Limb (tissue), 2 donors: Measurements from ENCODE around the gene IFNK.
"Not testable (repeated sequence)": the region's sequence is repeated elsewhere in the genome, so short reads cannot be mapped to it uniquely, and the experiment has no call there.

Experiments used
- DNase-seq, 2 donors: peaks; one replicate each; pipeline ENCODE4 v3.0.0-alpha.2; 2016; ENCODE audit errors: extremely low spot score in 2 of 2

The IFNK gene

DNA sequence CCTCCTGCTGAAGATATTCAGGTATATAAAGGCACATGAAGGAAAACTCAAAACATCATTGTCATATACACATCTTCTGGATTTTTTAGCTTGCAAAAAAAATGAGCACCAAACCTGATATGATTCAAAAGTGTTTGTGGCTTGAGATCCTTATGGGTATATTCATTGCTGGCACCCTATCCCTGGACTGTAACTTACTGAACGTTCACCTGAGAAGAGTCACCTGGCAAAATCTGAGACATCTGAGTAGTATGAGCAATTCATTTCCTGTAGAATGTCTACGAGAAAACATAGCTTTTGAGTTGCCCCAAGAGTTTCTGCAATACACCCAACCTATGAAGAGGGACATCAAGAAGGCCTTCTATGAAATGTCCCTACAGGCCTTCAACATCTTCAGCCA is at the start of gene IFNK:
TSS of gene IFNK (plus strand) at position 55 of the 400 bp plus-strand sequence. CDS start at position 102, 47 bp downstream.
- DNase-seq: no peak

DNA sequence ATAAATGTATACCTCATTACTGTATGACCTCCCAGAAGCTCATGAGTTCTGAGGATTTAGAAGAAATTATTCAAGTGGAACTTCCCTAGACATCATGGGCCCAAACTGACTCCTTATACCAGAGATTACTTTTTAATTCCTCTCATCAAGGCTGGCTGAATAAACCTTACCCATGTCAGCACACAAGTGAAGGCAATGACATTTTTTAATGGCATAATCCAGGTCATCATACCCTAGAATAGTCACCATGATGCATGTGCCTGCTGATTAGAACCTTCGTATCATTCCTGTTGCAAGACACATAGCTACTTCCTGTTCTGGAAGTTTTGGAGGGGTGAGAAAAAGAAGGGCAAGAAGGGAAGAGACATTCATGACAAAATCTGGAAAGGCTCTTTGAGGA is 49.8 kb upstream of the IFNK start:
- no peak for DNase-seq

- DNase-seq: no peak
Observed at GRCh38 chr9:27475057-27475595, 49.0 kb upstream of the IFNK start.

DNA sequence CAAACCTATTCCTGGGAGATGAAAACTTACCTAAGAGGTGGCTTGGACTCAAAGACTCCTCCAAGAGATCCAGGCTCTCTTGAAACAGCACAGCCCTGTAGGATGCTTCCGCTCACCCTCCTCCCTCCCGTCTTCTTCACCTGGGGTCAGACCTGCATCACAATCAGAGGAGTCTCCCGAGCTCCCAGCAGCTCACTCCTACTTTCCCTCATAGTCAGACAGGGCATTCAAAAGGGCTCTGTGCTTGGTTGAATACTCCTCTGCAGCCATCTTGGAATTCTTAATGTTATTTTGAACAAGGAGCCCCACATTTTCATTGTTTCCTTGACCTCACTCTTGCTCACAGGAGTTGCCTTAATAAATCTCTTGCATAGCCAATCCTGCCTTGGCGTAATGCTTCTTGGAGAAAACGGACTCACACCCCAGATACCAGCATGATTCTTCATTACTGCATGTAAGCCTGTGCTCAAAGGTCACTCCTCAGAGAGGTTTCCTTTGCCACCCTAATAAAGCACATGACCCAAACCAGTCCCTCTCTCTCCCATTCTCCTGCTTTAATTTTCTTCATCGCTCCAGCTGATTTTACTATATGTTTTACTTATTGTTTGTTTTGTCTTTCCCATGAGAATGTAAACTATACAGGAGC is 47.1 kb upstream of the IFNK start:
- DNase-seq: no peak

GRCh38 chr9:27478322-27478721 is 45.8 kb upstream of the IFNK start:
- DNase-seq: no peak

- DNase-seq: no peak
Observed at GRCh38 chr9:27482709-27483108, 41.4 kb upstream of the IFNK start.

DNA sequence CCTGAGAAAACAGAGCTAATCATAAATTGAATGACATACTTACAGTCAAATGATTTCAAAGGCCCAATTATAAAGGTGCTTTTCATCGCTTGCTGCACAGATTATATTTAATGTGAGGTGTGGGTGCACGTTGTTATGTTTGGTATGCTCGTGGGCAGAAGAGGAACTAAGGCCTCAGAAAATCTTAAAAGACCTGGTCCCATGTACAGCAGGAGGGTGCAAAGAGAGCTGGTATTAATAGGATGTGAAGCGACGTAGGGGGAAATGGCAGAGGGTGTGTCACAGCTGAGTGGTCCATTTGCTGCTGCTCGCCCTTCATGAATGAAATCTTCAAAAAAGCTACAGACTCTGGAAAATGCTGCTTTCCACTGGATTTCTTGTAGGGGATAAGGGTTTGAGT is 40.5 kb upstream of the IFNK start:
- DNase-seq: no peak

GRCh38 chr9:27485158-27485557 is 38.9 kb upstream of the IFNK start:
- no peak for DNase-seq

DNA sequence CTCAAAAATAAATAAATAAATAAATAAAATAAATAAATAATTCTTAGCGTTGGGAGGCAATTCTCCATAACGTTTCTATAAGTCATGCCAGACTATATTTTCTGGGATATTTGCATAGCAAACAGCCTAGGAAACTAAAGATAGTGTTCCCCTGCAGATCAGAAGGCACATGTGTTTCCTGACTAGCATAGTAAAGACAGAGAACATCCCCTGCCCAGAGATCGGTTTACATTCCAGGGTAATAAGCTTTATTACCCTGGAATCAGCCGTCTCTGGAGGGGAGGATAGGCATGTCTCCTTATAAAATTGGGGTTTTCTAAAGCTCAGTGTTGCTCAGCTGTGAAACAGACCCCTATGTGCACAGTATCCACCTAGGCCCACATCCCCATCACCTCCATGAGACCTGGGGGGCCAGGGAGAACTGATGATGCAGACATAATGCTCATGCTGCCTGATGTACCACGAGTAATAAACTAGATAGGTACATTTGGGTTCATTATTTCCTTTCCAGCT is 36.9 kb upstream of the IFNK start:
- DNase-seq: no peak

DNA sequence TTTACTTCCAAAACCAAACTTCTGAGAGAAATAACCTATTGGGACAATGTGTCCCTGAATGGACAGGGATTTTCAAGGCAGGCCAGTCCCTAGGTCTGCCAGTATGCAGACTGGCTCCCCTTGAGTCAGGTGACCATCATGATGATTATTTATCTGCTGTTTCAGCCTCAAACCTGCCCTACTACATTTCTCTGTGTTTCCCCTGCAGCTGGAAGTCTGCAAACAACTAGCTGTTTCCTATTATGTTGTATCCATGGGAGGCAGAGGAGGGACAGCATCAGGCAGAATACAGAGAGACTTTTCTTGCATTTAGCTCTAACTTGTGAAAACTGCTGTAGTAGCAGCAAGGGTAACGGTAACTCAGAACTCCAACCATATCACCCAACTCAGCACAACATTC is 36.2 kb upstream of the IFNK start:
- no peak for DNase-seq

DNA sequence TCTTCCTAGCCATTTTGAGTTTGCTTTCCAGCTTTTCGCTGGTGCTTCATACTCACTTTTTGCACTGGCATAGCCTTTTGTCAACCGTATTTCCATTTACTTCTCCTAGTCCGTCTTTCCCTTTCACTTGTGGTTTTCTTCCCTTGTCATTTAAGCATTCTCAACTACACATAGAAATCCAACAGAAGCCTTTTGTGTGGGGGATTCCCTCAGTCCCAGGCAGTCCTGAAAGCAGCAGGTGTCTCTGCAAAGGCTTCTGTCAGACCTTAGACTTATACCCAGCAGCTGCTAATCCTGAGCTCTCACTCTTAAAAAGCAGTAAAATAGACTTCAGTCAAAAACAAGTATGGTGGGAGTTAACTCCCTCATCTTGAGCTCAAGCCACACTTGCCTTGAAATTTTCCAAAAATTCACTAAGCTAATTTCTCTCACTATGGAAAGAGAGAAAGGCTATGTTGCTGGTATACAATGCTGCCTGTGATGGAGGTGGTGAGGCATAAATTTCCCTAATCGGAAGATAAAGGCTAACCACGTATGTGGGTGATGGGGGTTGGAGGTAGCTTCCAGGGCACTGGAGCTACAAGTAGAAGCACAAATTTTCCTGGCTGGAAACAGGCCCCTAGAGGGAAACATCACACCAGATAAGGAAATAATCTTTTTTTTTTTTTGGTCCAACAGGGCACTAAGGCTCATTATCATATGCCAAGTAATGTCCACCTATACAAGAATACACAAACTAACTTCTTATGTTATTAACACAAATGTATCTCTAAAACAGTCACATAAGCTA is 34.8 kb upstream of the IFNK start:
- DNase-seq: no peak

GRCh38 chr9:27491154-27491553 is 32.9 kb upstream of the IFNK start:
- no peak for DNase-seq

DNA sequence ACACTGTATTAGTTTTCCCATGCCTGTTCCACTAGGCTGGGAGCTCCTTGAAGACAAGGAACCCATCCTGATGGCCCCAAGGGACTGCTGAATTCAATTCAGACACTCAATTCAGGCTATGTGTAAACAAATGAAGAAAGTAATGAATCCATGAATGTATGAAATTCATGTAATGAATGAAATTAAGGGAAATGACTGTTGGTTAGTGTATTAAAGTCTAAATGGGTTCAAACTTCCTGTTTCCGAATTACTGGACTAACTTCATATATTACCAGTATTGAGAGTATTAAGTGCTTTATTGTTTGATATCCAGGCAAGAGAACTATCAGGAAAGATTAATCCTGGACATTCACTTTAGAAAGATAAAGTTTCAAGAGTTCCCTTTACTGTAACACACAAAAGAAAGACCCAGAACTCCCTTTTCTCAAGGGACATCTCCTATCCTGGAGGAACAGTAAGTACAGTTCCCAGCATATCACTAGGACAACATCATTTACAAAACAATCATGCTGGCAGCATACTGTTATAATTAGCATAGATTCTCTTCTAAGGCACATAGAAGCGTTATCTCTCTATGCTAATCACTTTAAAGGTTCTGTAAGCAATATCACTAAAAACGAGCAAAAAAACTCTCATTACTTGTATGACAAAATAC is 28.5 kb upstream of the IFNK start:
- no peak for DNase-seq

- DNase-seq: no peak
Observed at GRCh38 chr9:27496135-27496504, 28.0 kb upstream of the IFNK start.

GRCh38 chr9:27497883-27498417 is 26.1 kb upstream of the IFNK start:
- DNase-seq: no peak

GRCh38 chr9:27499451-27499850 is 24.6 kb upstream of the IFNK start:
- no peak for DNase-seq

GRCh38 chr9:27500902-27501301 is 23.2 kb upstream of the IFNK start:
- DNase-seq: not testable (repeated sequence)

DNA sequence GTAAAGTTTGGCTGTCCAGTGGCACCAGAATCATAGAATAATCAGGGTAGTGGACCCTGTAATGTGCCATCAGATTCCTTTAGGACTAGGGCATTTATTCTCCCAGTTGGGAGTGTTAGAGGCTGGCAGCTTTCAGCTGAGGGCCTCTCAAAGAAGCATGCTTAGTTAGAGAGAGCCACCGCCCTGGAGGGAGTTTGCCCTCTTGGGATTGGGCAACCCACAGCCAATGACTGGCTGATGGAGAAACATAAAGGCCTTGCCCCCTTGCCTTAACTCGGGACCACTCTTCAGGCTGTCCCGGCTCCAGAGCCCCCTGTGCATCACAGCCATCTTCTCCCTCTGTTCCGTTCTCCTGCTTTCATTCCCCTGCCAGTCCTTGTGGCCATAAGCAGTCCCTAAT is 20.5 kb upstream of the IFNK start:
- DNase-seq: no peak

GRCh38 chr9:27504259-27504658 is 19.8 kb upstream of the IFNK start:
- DNase-seq: no peak

DNA sequence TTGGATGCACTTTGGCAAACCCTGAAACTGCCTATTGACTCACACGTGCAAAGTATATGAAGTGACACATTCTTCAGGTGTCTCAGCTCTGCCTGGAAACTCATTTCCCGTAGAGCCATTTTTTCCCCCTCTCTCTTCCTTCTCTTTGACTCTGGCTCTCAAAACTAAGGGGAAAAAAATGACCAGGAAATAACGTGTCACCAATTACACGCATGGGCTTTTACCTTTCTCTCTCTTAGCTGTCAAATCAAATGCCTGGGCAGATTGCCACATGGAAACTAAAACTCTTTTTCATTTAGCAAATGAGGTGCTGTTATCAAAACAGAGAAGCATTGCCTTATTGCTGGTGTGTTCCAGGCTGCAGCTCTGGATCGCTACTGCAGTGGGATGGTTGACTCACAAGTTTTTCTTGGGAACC is 18.3 kb upstream of the IFNK start:
- no peak for DNase-seq

DNA sequence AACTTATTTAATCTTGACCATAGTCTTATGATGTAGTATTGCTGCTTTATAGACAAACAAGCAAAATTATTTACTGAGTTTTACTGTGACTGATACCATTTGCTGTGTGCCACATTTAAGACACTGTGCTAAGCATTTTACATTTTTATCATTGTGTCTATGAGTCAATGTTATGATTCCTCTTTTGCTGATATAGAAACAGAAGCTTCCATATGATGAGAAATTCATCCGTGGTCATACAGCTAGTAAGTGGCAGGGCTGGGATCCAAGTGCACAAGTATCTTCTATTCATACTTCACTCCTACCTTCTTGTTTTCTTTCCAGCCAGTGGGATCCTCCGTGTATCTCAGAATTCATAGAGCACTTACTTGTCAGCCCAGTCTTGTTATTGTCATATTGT is 17.1 kb upstream of the IFNK start:
- DNase-seq: no peak

DNA sequence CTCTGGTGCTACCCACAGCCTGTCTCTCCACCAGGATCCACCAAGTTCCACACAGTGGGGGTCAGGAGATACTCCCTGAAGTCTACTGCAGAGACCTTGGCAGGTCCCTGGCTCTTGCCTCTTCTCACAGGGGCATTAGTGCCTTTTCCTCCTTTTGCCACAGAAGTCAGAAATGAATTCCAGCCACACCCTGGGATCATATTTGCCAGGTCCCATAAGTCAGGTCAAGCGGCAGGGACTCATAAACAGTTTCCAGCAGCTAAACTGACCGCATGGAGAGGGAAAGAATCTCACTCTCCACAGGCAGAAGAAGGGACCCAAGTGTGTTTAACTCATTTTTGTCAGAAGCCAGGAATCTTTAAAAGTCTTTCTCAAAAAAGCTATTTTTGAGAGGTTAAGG is 13.3 kb upstream of the IFNK start:
- no peak for DNase-seq
